Activated CD8-positive, alpha-beta T cell treated with anti-CD3 and anti-CD28 coated beads for 36 hours (primary cell): ENCODE data around the gene FBXW5. TPM values are rescaled to one million over a fixed set of nuclear protein-coding genes. Genes with fewer than 3 reads are reported as not detected.

Experiments used
- ATAC-seq: fragments of 200-7000 bp; cut with Tn5 transposase; one replicate; pipeline ENCODE4 v1.10.0; 2021; ENCODE audit warnings: mild to moderate bottlenecking, moderate library complexity
- CTCF ChIA-PET: fragments of 350-600 bp; sonication (Branson Sonifier 250); formaldehyde crosslinking; loops from one replicate; lab custom pipeline; 2021; ENCODE audit warnings: antibody characterized with exemption; lab: Charles Lee
- POLR2A ChIA-PET: fragments of 350-600 bp; sonication (Branson Sonifier 250); formaldehyde crosslinking; loops from one replicate; lab custom pipeline; 2021; ENCODE audit warnings: antibody characterized with exemption; lab: Charles Lee
- DNase-seq: peaks from one replicate; pipeline ENCODE4 v3.0.0-alpha.2; 2020
- H3K27ac Mint-ChIP-seq: one replicate; pipeline ENCODE4 v1.8.0; 2021; ENCODE audit warnings: mild to moderate bottlenecking, mixed read lengths
- H3K27me3 Mint-ChIP-seq: one replicate; pipeline ENCODE4 v1.8.0; 2021; ENCODE audit warnings: mixed read lengths
- H3K36me3 Mint-ChIP-seq: one replicate; pipeline ENCODE4 v1.8.0; 2021; ENCODE audit warnings: low read depth, mixed read lengths
- H3K4me1 Mint-ChIP-seq: one replicate; pipeline ENCODE4 v1.8.0; 2021; ENCODE audit warnings: low read depth, mixed read lengths
- H3K4me3 Mint-ChIP-seq: one replicate; pipeline ENCODE4 v1.8.0; 2021; ENCODE audit warnings: mild to moderate bottlenecking, moderate library complexity, mixed read lengths
- H3K9me3 Mint-ChIP-seq: one replicate; pipeline ENCODE4 v1.8.0; 2021; ENCODE audit warnings: mixed read lengths
- intact Hi-C: fragments of 100-400 bp; cut with micrococcal nuclease; formaldehyde crosslinking; loops from one replicate; pipeline ENCODE4 v1.10.0; 2022
- total RNA-seq, 2 experiments: library from RNA; stranded (reverse); gene quantifications; one replicate each; pipeline ENCODE4 v1.2.3, GENCODE V29; 2021
- TF ChIP-seq, protein P1 (sequence below): fragments of 200-600 bp; IDR thresholded peaks from one replicate; pipeline ENCODE4 v1.8.0; 2022; ENCODE audit warnings: antibody characterized with exemption, mild to moderate bottlenecking

FBXW5 gene
- total RNA-seq, 2 experiments from 2014 or later, result 53.4 to 54.0 TPM

DNA sequence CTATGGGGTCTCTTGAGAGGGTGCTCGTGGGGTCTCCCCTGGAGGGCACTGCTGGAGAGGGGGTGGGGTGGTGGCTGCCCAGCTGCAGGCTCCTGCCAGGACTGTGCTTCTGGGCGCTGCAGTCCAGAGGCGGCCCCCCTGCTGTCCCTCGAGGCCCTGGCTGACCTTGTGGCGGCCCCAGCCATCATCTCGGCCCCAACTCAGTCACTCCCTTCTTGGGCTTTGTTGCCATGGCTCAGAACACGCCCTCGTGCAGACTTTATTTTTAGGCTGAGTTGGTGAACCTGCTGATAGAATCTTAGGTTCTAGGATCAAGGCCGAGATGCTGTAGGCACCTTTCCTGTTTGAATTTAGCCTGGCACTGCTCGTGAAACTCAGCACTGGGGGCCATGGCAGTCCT is 22.8 kb downstream of the FBXW5 start:
- Mint-ChIP-seq H3K36me3 (peaks cover 28% of the 10 kb centered on the region), H3K27ac (no peak overlapping the region)

GRCh38 chr9:136921307-136921706 is 23.2 kb downstream of the FBXW5 start:
- ChIA-PET CTCF (no interaction called here), POLR2A (no interaction called here)
- TF ChIP-seq, protein P1, sequence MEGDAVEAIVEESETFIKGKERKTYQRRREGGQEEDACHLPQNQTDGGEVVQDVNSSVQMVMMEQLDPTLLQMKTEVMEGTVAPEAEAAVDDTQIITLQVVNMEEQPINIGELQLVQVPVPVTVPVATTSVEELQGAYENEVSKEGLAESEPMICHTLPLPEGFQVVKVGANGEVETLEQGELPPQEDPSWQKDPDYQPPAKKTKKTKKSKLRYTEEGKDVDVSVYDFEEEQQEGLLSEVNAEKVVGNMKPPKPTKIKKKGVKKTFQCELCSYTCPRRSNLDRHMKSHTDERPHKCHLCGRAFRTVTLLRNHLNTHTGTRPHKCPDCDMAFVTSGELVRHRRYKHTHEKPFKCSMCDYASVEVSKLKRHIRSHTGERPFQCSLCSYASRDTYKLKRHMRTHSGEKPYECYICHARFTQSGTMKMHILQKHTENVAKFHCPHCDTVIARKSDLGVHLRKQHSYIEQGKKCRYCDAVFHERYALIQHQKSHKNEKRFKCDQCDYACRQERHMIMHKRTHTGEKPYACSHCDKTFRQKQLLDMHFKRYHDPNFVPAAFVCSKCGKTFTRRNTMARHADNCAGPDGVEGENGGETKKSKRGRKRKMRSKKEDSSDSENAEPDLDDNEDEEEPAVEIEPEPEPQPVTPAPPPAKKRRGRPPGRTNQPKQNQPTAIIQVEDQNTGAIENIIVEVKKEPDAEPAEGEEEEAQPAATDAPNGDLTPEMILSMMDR, result no peak
- Mint-ChIP-seq H3K27me3 (no peaks in the 10 kb centered on the region), H3K27ac (no peak overlapping the region), H3K4me3 (no peak overlapping the region), H3K4me1 (no peaks in the 10 kb centered on the region), H3K9me3 (no peaks in the 10 kb centered on the region), H3K36me3 (peaks cover 30% of the 10 kb centered on the region)
- intact Hi-C loops, result no loop called here
- no peak for ATAC-seq
- no peak for DNase-seq

More for the DNA sequence above, 22.8 kb downstream of the FBXW5 start:
- no peak overlapping the region for H3K4me3 Mint-ChIP-seq
- TF ChIP-seq, protein P1, result no peak
- DNase-seq, result no peak
- no peaks in the 10 kb centered on the region for H3K9me3 Mint-ChIP-seq
- ChIA-PET CTCF (no interaction called here), POLR2A (no interaction called here)
- ATAC-seq, result no peak
- H3K27me3 Mint-ChIP-seq, result no peaks in the 10 kb centered on the region
- H3K4me1 Mint-ChIP-seq, result no peaks in the 10 kb centered on the region
- intact Hi-C loops, result no loop called here

- ChIA-PET POLR2A (no interaction called here), CTCF (no interaction called here)
- intact Hi-C loops, result no loop called here
- no peaks in the 10 kb centered on the region for H3K9me3 Mint-ChIP-seq
- no peak overlapping the region for H3K4me3 Mint-ChIP-seq
- TF ChIP-seq, protein P1, result no peak
- H3K4me1 Mint-ChIP-seq, result no peaks in the 10 kb centered on the region
- peaks cover 35% of the 10 kb centered on the region for H3K36me3 Mint-ChIP-seq
- H3K27ac Mint-ChIP-seq, result no peak overlapping the region
- DNase-seq (no peak), ATAC-seq (no peak)
- no peaks in the 10 kb centered on the region for H3K27me3 Mint-ChIP-seq
These were observed 23.8 kb downstream of the FBXW5 start for GRCh38 chr9:136920734-136921231.

DNA sequence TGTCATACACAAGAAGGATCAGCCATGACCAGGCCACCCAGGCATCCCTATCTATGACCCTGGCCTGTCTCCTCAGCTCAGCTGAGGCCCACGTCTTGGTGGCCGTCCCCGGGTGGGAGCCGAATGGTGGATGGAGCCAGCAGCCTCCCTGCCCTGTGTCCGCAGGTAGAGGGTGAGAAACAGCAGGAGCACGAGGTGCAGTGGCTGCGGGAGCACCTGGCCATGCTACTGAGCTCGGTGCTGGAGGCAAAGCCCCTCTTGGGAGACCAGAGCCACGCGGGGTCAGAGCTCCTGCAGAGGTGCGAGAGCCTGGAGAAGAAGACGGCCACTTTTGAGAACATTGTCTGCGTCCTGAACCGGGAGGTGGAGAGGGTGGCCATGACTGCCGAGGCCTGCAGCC is 24.5 kb downstream of the FBXW5 start:
- POLR2A ChIA-PET, result interaction anchor here (1.0 kb wide), 1 partner anchor 15 kb away, joined by 3 read pairs; no protein-coding TSS in a partner anchor
- Mint-ChIP-seq H3K27ac (no peak overlapping the region), H3K4me3 (no peak overlapping the region), H3K9me3 (no peaks in the 10 kb centered on the region), H3K36me3 (peaks cover 39% of the 10 kb centered on the region), H3K27me3 (no peaks in the 10 kb centered on the region), H3K4me1 (no peaks in the 10 kb centered on the region)
- ATAC-seq (no peak), DNase-seq (no peak)
- intact Hi-C loops, result no loop called here
- CTCF ChIA-PET, result interaction anchor here (0.6 to 1.8 kb wide), 2 partner anchors 16 to 78 kb away, joined by 4 to 6 read pairs; partner anchors contain the start of gene AJM1
- TF ChIP-seq, protein P1, result no peak

DNA sequence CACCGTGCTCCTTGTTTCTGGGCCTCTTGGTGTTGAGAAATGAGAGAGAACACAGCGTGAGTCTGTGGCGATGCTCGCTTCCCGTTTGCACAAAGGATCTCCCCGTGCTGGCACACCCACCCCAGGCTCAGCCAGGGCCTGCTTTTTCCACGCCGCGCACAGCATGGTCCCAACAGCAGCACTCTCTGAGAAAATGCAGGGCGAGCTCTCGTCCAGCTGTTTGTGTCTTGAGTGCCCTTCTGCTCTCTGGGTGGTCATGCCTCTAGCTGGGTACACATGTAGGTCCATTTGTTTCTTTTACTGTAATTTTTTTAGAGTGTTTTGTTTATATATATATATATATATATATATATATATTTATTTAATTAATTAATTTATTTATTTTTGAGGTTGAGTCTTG is 26.6 kb downstream of the FBXW5 start:
- DNase-seq (no peak), ATAC-seq (no peak)
- Mint-ChIP-seq H3K9me3 (no peaks in the 10 kb centered on the region), H3K27ac (no peak overlapping the region), H3K4me3 (no peak overlapping the region), H3K36me3 (peaks cover 38% of the 10 kb centered on the region), H3K27me3 (no peaks in the 10 kb centered on the region), H3K4me1 (no peaks in the 10 kb centered on the region)
- TF ChIP-seq, protein P1, result no peak
- CTCF ChIA-PET, result interaction anchor here (1.0 to 1.4 kb wide), 2 partner anchors 19 to 99 kb away, joined by 3 read pairs; no protein-coding TSS in a partner anchor
- intact Hi-C loops, result no loop called here
- POLR2A ChIA-PET, result interaction anchor here (1.1 kb wide), 1 partner anchor 76 kb away, joined by 3 read pairs; the partner anchor contains the start of gene AJM1
